ENCODE results near the gene ZNF503.

DNA sequence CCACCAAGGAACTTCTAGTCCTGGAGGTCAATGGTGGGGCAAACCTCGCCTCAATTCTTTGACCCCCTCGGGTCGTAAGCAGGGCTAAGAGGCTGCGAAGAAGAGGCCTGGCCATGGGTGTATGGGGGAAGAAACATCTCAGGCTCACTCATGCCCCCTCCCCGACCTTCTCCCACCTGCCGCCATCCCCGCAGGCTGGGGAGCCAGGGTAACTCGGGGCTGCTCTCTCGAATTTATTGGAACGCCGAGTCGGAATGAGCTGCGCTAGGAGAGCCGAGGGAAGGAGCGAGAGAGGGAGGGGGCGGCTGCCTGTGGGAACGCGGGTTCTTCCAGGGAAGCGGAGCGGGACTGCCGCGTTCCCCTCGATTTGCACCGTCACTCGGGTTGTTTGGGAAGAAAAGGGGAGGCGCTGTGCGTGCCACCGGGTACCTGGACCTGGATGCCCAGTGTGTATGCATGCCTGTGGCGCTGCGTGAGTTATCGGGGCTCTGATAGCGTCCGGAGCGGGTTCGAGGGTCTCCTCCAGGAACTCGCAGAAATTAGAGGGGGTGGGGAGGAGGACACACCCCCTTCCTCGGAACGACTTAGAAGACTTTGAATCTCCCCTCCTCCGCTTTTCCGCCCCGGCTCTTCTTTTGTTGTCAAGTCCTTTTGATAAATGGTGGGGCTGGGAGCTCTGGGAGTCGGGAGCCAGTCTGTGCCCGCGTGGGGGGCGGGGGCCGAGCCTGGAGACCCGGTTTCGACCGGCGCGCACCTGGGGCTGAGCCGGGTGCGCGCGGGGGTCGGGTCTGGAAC, 1.8 kb upstream of the ZNF503 start:
- TF ChIP-seq, protein P1, sequence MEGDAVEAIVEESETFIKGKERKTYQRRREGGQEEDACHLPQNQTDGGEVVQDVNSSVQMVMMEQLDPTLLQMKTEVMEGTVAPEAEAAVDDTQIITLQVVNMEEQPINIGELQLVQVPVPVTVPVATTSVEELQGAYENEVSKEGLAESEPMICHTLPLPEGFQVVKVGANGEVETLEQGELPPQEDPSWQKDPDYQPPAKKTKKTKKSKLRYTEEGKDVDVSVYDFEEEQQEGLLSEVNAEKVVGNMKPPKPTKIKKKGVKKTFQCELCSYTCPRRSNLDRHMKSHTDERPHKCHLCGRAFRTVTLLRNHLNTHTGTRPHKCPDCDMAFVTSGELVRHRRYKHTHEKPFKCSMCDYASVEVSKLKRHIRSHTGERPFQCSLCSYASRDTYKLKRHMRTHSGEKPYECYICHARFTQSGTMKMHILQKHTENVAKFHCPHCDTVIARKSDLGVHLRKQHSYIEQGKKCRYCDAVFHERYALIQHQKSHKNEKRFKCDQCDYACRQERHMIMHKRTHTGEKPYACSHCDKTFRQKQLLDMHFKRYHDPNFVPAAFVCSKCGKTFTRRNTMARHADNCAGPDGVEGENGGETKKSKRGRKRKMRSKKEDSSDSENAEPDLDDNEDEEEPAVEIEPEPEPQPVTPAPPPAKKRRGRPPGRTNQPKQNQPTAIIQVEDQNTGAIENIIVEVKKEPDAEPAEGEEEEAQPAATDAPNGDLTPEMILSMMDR (IDR thresholded peaks at IDR 0.05; ENCODE audit: low read depth, low read length), result no peak
- TF ChIP-seq, protein P2, sequence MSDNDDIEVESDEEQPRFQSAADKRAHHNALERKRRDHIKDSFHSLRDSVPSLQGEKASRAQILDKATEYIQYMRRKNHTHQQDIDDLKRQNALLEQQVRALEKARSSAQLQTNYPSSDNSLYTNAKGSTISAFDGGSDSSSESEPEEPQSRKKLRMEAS (IDR thresholded peaks at IDR 0.05; ENCODE audit: low read depth, low read length), result no peak
- TF ChIP-seq POLR2A (IDR thresholded peaks at IDR 0.05; ENCODE audit: extremely low read depth, insufficient read length), result no peak

All from NB4 (cell line).